ENCODE results near the gene DOK7. TPM values are rescaled to one million over a fixed set of nuclear protein-coding genes. Genes with fewer than 3 reads are reported as not detected.
A peak's percentile ranks its signal among the peaks of the same experiment; 100 is the strongest.
"Not testable (repeated sequence)": the region's sequence is repeated elsewhere in the genome, so short reads cannot be mapped to it uniquely, and the experiment has no call there.

Gene DOK7
- total and polyA plus RNA-seq, 3 donors from 2014 or later = 9.3 to 29.5 (median 22.9) TPM

DNA sequence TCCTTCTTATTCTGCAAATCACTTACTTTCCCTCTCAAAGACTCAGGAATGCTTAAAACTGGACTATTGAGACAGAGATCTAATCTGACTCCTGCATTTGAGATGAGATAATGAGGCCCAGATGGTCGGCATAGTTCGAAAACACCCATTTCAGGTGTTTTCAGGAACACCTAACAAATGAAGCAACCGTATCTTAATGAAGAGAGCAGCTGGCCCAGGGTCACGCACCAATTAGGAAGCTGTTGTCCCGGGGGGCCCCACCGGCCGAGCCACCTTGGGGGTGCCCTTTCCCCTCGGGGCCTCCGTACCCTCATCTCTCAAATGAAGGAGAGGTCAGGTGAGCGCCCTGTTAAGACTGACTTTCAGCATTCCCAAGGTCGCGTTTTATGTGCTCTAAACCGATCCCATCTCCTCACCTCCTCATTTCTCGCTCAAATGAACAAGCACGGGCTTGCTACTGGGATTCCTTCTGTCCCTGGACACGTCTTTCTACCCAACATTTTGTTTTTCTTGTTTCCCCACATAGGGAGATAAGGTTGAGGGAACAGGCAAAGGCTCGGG is 68.3 kb downstream of the DOK7 start:
- Histone ChIP-seq H3K36me3 (ENCODE audit: low read depth, missing control alignments) (no peaks in the 10 kb centered on the region), H3K4me3 (peak overlapping the region; percentile 97 to 98), H3K27me3 (no peaks in the 10 kb centered on the region), H3K27ac (peak overlapping the region in 1 of 2 donors; percentile 70), H3K9me3 (no peaks in the 10 kb centered on the region), H3K4me1 (peaks cover 15% of the 10 kb centered on the region)
- no peak for DNase-seq
- intact Hi-C loops (cut with DNase I; ENCODE audit: low total_unique reads) = no loop called here
- TF ChIP-seq, protein P1, sequence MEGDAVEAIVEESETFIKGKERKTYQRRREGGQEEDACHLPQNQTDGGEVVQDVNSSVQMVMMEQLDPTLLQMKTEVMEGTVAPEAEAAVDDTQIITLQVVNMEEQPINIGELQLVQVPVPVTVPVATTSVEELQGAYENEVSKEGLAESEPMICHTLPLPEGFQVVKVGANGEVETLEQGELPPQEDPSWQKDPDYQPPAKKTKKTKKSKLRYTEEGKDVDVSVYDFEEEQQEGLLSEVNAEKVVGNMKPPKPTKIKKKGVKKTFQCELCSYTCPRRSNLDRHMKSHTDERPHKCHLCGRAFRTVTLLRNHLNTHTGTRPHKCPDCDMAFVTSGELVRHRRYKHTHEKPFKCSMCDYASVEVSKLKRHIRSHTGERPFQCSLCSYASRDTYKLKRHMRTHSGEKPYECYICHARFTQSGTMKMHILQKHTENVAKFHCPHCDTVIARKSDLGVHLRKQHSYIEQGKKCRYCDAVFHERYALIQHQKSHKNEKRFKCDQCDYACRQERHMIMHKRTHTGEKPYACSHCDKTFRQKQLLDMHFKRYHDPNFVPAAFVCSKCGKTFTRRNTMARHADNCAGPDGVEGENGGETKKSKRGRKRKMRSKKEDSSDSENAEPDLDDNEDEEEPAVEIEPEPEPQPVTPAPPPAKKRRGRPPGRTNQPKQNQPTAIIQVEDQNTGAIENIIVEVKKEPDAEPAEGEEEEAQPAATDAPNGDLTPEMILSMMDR (IDR thresholded peaks at IDR 0.05) = no peak
- no peak for TF ChIP-seq POLR2A (IDR thresholded peaks at IDR 0.05)
- WGBS, 2 donors = 7 to 8% methylated on average over 16 to 17 of the region's 17 CpGs

DNA sequence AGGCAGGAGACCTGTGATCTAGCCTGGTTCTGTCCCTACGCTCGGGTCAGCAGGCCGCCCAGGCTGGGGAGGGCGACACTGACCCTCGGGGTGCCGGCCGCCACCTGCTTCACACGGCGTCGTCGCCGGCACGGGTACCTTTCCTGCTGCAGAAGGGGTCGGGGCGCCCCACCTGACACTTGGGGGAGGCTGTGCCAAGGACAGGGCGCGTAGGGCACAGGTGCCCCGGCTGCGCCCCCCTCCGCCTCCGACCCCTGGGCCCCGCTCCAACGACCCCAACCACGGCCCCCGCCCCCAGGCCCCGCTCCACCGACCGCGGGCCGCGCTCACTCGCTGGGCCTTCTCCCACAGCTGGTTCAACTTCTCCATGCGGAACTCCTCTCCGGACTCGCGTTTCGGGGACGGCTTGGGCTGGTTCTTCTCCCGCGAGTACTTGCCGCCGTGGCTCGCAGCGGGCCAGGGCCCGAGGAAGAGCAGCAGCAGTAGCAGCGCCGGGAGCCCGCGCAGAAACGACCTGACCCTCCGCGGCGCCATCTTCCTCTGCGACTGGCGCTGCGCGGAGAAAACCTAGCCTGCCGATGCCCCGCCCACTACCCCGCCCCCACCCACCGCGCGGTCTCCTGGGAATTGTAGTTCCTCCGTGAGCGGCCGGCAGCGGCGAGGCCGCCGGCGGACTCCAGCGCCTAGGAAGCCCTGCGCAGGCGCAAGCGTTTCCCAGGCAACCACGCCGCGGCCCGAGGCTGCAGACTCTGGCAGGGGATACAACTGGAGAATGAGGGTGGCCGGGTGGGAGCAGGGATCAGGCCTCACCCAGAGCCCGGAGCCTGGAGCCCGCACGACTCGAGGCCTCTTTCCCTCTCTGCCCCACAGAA is 69.0 kb downstream of the DOK7 start, which contains the start of gene LRPAP1:
Gene LRPAP1 (minus strand): TSS at position 544 of the 872 bp plus-strand sequence. CDS start 10 bp downstream, at position 534.
- 0 to 1% methylated on average over 8 to 76 of the region's 84 CpGs for WGBS, 2 donors
- DNase-seq = peak; percentile 96
- TF ChIP-seq POLR2A (IDR thresholded peaks at IDR 0.05) = peak; percentile 72
- TF ChIP-seq, protein P1 (IDR thresholded peaks at IDR 0.05) = no peak
- peak within 1 kb of the TSS; percentile 97 to 98 for H3K4me3 ChIP-seq
- H3K36me3 ChIP-seq (ENCODE audit: low read depth, missing control alignments) = no peaks in the 10 kb centered on the region
- intact Hi-C loops (cut with DNase I; ENCODE audit: low total_unique reads) = no loop called here
- peaks cover 15% of the 10 kb centered on the region for H3K4me1 ChIP-seq
- no peaks in the 10 kb centered on the region for H3K9me3 ChIP-seq
- H3K27ac ChIP-seq = peak within 1 kb of the TSS; percentile 69 to 70
- H3K27me3 ChIP-seq = no peaks in the 10 kb centered on the region

DNA sequence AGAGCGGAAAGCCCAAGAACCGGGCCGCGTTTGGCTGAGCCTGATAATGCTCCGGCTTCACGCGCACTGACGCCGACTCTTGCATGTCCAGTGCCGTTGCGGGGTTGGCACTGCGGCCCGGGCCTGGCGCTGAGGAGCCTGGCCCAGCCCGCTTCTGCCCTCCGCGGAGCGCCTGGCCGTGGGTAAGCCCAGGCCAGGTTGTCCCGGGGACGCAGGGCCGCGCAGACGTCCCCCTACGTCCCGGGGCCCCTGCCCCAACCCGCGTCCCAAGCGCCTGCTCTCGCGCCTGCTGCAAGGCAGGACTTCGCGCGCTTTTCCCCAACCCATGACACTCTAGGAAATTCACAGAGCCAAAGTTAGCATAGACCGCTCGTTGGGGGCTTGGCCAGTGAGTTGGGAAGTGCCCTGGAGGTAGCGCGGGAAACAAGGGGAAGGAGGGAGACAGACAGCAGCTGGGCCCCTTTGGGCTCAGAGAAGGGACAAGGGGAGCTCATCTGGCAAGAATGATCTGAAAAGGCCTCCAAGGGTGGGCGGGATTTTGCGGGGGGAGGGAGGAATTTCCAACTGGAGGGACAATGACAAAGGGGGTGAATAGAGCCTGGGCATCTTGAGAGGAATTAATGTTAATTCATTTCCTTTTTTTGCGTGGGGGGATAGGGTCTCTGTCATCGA is 69.8 kb downstream of the DOK7 start:
- Histone ChIP-seq H3K4me3 (peak overlapping the region; percentile 97 to 98), H3K36me3 (ENCODE audit: low read depth, missing control alignments) (no peaks in the 10 kb centered on the region), H3K27ac (peak overlapping the region in 1 of 2 donors; percentile 5), H3K27me3 (no peaks in the 10 kb centered on the region), H3K9me3 (no peaks in the 10 kb centered on the region), H3K4me1 (peaks cover 15% of the 10 kb centered on the region)
- TF ChIP-seq POLR2A (IDR thresholded peaks at IDR 0.05) = no peak
- TF ChIP-seq, protein P1 (IDR thresholded peaks at IDR 0.05) = no peak
- 16 to 27% methylated on average over 11 to 34 of the region's 42 CpGs for WGBS, 2 donors
- intact Hi-C loops (cut with DNase I; ENCODE audit: low total_unique reads) = no loop called here
- DNase-seq = no peak

DNA sequence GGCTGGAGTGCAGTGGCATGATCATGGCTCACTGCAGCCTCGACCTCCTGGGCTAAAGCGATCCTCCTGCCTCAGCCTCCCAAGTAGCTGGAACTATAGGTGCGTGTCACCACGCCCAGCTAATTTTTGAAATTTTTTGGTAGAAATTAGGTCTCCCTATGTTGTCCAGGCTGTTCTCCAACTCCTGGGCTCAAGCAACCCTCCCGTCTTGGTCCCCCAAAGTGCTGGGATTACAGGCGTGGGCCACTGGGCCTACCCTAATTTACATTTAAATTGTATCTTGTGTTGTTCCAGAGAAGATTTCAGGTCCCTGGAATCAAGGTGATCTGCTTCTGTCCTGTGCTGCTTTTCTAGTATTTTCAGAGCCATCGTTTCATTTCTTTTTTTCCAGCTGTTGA is 70.3 kb downstream of the DOK7 start:
- H3K9me3 ChIP-seq = no peaks in the 10 kb centered on the region
- intact Hi-C loops (cut with DNase I; ENCODE audit: low total_unique reads) = no loop called here
- H3K4me1 ChIP-seq = peaks cover 15% of the 10 kb centered on the region
- no peak overlapping the region for H3K4me3 ChIP-seq
- no peak overlapping the region for H3K27ac ChIP-seq
- TF ChIP-seq POLR2A (IDR thresholded peaks at IDR 0.05) = no peak
- TF ChIP-seq, protein P1 (IDR thresholded peaks at IDR 0.05) = no peak
- H3K36me3 ChIP-seq (ENCODE audit: low read depth, missing control alignments) = no peaks in the 10 kb centered on the region
- DNase-seq = no peak
- no peaks in the 10 kb centered on the region for H3K27me3 ChIP-seq
- 89 to 90% methylated on average over 7 of the region's 7 CpGs for whole genome bisulfite sequencing, 2 donors

- H3K27ac ChIP-seq; H3K4me1 ChIP-seq; H3K9me3 ChIP-seq; H3K4me3 ChIP-seq; H3K36me3 ChIP-seq (ENCODE audit: low read depth, missing control alignments); DNase-seq; intact Hi-C loops (cut with DNase I; ENCODE audit: low total_unique reads); H3K27me3 ChIP-seq: not testable (repeated sequence)
- WGBS, 2 donors = 86 to 87% methylated on average over 8 to 10 of the region's 10 CpGs
Measured at GRCh38 chr4:3535812-3536211, 72.7 kb downstream of the DOK7 start.

GRCh38 chr4:3538906-3539305 is 75.8 kb downstream of the DOK7 start:
- H3K9me3 ChIP-seq; H3K27me3 ChIP-seq; intact Hi-C loops (cut with DNase I; ENCODE audit: low total_unique reads); H3K27ac ChIP-seq; DNase-seq; H3K4me3 ChIP-seq; H3K36me3 ChIP-seq (ENCODE audit: low read depth, missing control alignments); H3K4me1 ChIP-seq: not testable (repeated sequence)
- WGBS, 2 donors = 95 to 97% methylated on average over 13 to 14 of the region's 23 CpGs

DNA sequence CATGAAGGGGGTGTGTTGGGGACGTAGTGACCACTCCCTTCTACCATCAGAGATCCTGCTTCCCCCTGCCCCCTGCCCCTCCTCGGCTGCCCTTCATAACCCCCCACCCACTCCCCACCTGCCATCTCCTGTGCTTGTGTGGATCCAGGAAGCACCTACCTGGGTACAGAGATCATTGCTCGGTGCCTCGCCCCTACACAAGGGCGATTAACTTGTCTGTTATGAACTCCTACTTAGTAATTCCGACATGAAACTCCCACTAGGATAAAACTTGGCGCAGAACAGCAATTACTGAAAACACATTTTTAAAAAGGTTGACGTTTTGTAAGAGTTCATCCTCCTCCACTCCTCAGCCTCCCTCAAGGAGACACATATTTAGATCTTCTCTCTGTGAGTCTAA is 80.3 kb downstream of the DOK7 start:
- H3K27ac ChIP-seq; H3K9me3 ChIP-seq; DNase-seq; H3K27me3 ChIP-seq; H3K36me3 ChIP-seq (ENCODE audit: low read depth, missing control alignments); H3K4me3 ChIP-seq; H3K4me1 ChIP-seq; intact Hi-C loops (cut with DNase I; ENCODE audit: low total_unique reads): not testable (repeated sequence)
- 49 to 54% methylated on average over 6 to 8 of the region's 8 CpGs for WGBS, 2 donors

All from testis (tissue), 3 donors.